ENCODE data around the gene LAMA1. TPM values are rescaled to one million over a fixed set of nuclear protein-coding genes. Genes with fewer than 3 reads are reported as not detected.

The LAMA1 gene
- total and polyA plus RNA-seq, 2 donors (not counting 3 experiments of a cell fraction or from before 2014, with no cell fraction given), result 0.04 TPM; not detected in 1

DNA sequence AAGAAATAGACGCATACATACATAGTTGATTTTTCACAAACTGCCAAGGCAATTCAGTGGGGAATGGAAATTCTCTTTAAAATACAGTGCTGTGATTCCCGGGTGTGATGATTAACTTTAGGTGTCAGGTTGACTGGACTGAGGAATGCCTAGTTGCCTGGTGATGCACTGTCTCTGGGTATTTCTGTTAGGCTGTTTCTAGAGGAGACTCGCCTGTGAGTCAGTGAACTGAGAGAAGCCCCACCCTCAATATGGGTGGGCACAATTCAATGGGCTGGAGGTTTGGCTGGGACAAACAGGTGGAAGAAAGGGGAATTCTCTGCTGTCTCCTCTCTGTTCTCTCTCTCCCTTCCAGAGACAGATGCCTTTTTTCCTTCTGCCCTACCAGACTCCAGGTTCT lies 200.5 kb downstream of the LAMA1 start:
- Histone ChIP-seq H3K27ac (ENCODE audit: insufficient read depth, low read depth, low read length) (no peak overlapping the region), H3K4me1 (ENCODE audit: control insufficient read depth, extremely low read depth, insufficient read depth, low read length) (no peaks in the 10 kb centered on the region), H3K9me3 (replicated peaks; ENCODE audit: control insufficient read depth, insufficient read depth, low read length) (no peaks in the 10 kb centered on the region), H3K79me2 (ENCODE audit: control insufficient read depth, insufficient read depth, low read length) (no peaks in the 10 kb centered on the region), H3K27me3 (ENCODE audit: control insufficient read depth in 2 of 2, insufficient read depth in 2 of 2, low read length in 2 of 2) (no peaks in the 10 kb centered on the region), H3K9ac (replicated peaks; ENCODE audit: extremely low read depth, insufficient read depth, low read length) (no peak overlapping the region), H4K20me1 (replicated peaks; ENCODE audit: control insufficient read depth, extremely low read depth, insufficient read depth, low read length) (no peaks in the 10 kb centered on the region), H3K4me3 (replicated peaks in 1 of 3; ENCODE audit: insufficient read depth in 1 of 3, low read depth in 1 of 3, low read length in 3 of 3) (no peak overlapping the region), H3K9me1 (replicated peaks; ENCODE audit: control insufficient read depth, extremely low read depth, insufficient read depth, low read length) (no peaks in the 10 kb centered on the region), H2AFZ (ENCODE audit: low read depth, low read length) (no peak overlapping the region), H3K36me3 (ENCODE audit: control insufficient read depth in 2 of 2, extremely low read depth in 1 of 2, insufficient read depth in 2 of 2, low read length in 2 of 2) (no peaks in the 10 kb centered on the region), H3K4me2 (ENCODE audit: insufficient read depth, low read length) (no peak overlapping the region)
- dilution Hi-C loops (cut with MboI; ENCODE audit: extremely low pct_ligation_motif_present, low sequenced_read_pairs) (no loop called here), intact Hi-C loops (cut with micrococcal nuclease) (no loop called here)
- TF ChIP-seq JUN (IDR thresholded peaks at IDR 0.05; ENCODE audit: borderline replicate concordance, insufficient read depth, insufficient read length, low read depth) (no peak), MYC (IDR thresholded peaks at IDR 0.05; ENCODE audit: low read depth, low read length) (no peak), POLR2A (IDR thresholded peaks at IDR 0.05; ENCODE audit: low read depth, low read length) (no peak), EZH2 (IDR thresholded peaks at IDR 0.05; ENCODE audit: borderline replicate concordance, low read depth, low read length, severe bottlenecking) (no peak)
- DNase-seq (ENCODE audit: low read depth, low spot score) (no peak), FAIRE-seq (no peak)
- no TSS peak for BruUV-seq (replicated peaks)
- POLR2A ChIA-PET, result no interaction called here
- CTCF ChIA-PET, result interaction anchor here (1.9 kb wide), 1 partner anchor 260 kb away, joined by 9 read pairs; no protein-coding TSS in a partner anchor

DNA sequence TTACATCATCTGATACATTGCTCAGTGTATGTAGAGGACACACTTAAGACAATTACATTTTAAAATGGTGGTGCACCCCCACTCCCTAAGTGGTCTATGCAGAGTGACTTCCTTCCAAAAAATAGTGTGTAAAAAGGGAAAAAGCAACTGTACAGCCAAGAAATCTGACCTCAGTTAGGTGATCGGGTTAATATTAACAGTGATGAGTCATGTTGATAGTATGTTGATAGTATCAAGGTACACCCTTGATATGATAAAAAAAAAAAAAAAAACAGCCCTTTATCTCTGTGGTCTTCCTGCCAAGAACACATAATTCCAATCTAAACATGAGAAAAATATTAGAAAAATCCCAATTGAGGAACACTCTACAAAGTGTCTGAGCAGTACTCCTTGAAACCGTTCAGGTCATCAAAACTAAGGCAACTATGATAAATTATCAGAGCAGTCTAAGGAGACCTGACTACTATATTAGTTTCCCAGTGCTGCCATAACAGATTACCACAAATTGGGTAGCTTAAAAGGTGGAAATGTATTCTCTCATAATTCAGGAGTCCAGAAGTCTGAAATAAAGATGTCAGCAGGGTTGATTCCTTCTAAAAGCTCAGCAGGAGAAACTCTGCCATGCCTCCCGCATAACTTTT lies 216.2 kb downstream of the LAMA1 start:
- TF ChIP-seq, protein P1, sequence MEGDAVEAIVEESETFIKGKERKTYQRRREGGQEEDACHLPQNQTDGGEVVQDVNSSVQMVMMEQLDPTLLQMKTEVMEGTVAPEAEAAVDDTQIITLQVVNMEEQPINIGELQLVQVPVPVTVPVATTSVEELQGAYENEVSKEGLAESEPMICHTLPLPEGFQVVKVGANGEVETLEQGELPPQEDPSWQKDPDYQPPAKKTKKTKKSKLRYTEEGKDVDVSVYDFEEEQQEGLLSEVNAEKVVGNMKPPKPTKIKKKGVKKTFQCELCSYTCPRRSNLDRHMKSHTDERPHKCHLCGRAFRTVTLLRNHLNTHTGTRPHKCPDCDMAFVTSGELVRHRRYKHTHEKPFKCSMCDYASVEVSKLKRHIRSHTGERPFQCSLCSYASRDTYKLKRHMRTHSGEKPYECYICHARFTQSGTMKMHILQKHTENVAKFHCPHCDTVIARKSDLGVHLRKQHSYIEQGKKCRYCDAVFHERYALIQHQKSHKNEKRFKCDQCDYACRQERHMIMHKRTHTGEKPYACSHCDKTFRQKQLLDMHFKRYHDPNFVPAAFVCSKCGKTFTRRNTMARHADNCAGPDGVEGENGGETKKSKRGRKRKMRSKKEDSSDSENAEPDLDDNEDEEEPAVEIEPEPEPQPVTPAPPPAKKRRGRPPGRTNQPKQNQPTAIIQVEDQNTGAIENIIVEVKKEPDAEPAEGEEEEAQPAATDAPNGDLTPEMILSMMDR (IDR thresholded peaks at IDR 0.05; ENCODE audit: extremely low read depth in 1 of 2, insufficient read depth in 1 of 2, low read depth in 1 of 2, low read length in 2 of 2), result no peak
- TF ChIP-seq POLR2A (IDR thresholded peaks at IDR 0.05; ENCODE audit: low read depth, low read length) (no peak), GATA2 (IDR thresholded peaks at IDR 0.05; ENCODE audit: insufficient read depth, insufficient read length, low read depth, low read length) (no peak), JUN (IDR thresholded peaks at IDR 0.05; ENCODE audit: borderline replicate concordance, insufficient read depth, insufficient read length, low read depth) (peak; percentile 42), MYC (IDR thresholded peaks at IDR 0.05; ENCODE audit: low read depth, low read length) (no peak), POLR2AphosphoS5 (IDR thresholded peaks at IDR 0.05; ENCODE audit: insufficient read depth, low read depth, low read length) (no peak), EZH2 (IDR thresholded peaks at IDR 0.05; ENCODE audit: borderline replicate concordance, low read depth, low read length, severe bottlenecking) (no peak), FOS (IDR thresholded peaks at IDR 0.05; ENCODE audit: borderline replicate concordance, insufficient read depth, low read length) (no peak)
- no peaks in the 10 kb centered on the region for H3K9me1 ChIP-seq (replicated peaks; ENCODE audit: control insufficient read depth, extremely low read depth, insufficient read depth, low read length)
- no peaks in the 10 kb centered on the region for H3K9me3 ChIP-seq (replicated peaks; ENCODE audit: control insufficient read depth, insufficient read depth, low read length)
- DNase-seq (ENCODE audit: low read depth, low spot score), result no peak
- no peak overlapping the region for H3K27ac ChIP-seq (ENCODE audit: insufficient read depth, low read depth, low read length)
- no peak overlapping the region for H3K4me3 ChIP-seq (replicated peaks in 1 of 3; ENCODE audit: insufficient read depth in 1 of 3, low read depth in 1 of 3, low read length in 3 of 3)
- BruUV-seq (replicated peaks), result no TSS peak
- peaks cover 0 to 5% of the 10 kb centered on the region in 2 experiments for H3K36me3 ChIP-seq (ENCODE audit: control insufficient read depth in 2 of 2, extremely low read depth in 1 of 2, insufficient read depth in 2 of 2, low read length in 2 of 2)
- peak overlapping the region; percentile 22 for H3K4me2 ChIP-seq (ENCODE audit: insufficient read depth, low read length)
- POLR2A ChIA-PET, result no interaction called here
- CTCF ChIA-PET, result no interaction called here
- peaks cover 4% of the 10 kb centered on the region for H3K4me1 ChIP-seq (ENCODE audit: control insufficient read depth, extremely low read depth, insufficient read depth, low read length)
- no peaks in the 10 kb centered on the region for H3K27me3 ChIP-seq (ENCODE audit: control insufficient read depth in 2 of 2, insufficient read depth in 2 of 2, low read length in 2 of 2)
- H3K79me2 ChIP-seq (ENCODE audit: control insufficient read depth, insufficient read depth, low read length), result no peaks in the 10 kb centered on the region
- FAIRE-seq, result no peak
- intact Hi-C loops (cut with micrococcal nuclease) (no loop called here), dilution Hi-C loops (cut with MboI; ENCODE audit: extremely low pct_ligation_motif_present, low sequenced_read_pairs) (no loop called here)
- H3K9ac ChIP-seq (replicated peaks; ENCODE audit: extremely low read depth, insufficient read depth, low read length), result no peak overlapping the region
- H4K20me1 ChIP-seq (replicated peaks; ENCODE audit: control insufficient read depth, extremely low read depth, insufficient read depth, low read length), result no peaks in the 10 kb centered on the region
- H2AFZ ChIP-seq (ENCODE audit: low read depth, low read length), result no peak overlapping the region

Measured in endothelial cell of umbilical vein (primary cell).